OCI-LY1 (cell line): ENCODE measurements around the gene CORO1C.

Source experiments
- H2AFZ ChIP-seq: fragments of 200-600 bp; sonication (generic), shearing (Covaris generic); 2 replicates; pipeline ENCODE4 v1.6.0; 2014; ENCODE audit warnings: antibody characterized with exemption, mild to moderate bottlenecking, low read length
- H3F3A ChIP-seq: fragments of 200-600 bp; sonication (generic), shearing (Covaris generic); 2 replicates; pipeline ENCODE4 v1.6.0; 2014; ENCODE audit warnings: mild to moderate bottlenecking, antibody characterized with exemption, low read length, moderate library complexity; ENCODE audit not compliant: insufficient read depth
- H3K27ac ChIP-seq: fragments of 200-600 bp; sonication (generic); 2 replicates; pipeline ENCODE4 v1.5.1; 2014; ENCODE audit warnings: low read length, mixed run types, mild to moderate bottlenecking, low read depth; ENCODE audit not compliant: poor library complexity, severe bottlenecking
- H3K27me3 ChIP-seq: fragments of 200-600 bp; sonication (generic); 2 replicates; pipeline ENCODE4 v1.6.0; 2014; ENCODE audit warnings: antibody characterized with exemption, mild to moderate bottlenecking, low read length, moderate library complexity; ENCODE audit not compliant: insufficient read depth
- H3K36me3 ChIP-seq: fragments of 200-600 bp; sonication (generic); 2 replicates; pipeline ENCODE4 v1.6.1; 2014; ENCODE audit warnings: mild to moderate bottlenecking, antibody characterized with exemption, low read length, moderate library complexity, mixed read lengths; ENCODE audit not compliant: insufficient read depth
- H3K4me1 ChIP-seq: fragments of 200-600 bp; sonication (generic); 2 replicates; pipeline ENCODE4 v1.5.1; 2014; ENCODE audit warnings: mild to moderate bottlenecking, low read length, moderate library complexity; ENCODE audit not compliant: insufficient read depth, severe bottlenecking
- H3K4me2 ChIP-seq: fragments of 200-600 bp; sonication (generic), shearing (Covaris generic); 2 replicates; pipeline ENCODE4 v1.6.1; 2014; ENCODE audit warnings: low read length
- H3K4me3 ChIP-seq: fragments of 200-600 bp; sonication (generic); 2 replicates; pipeline ENCODE4 v1.5.1; 2014; ENCODE audit warnings: low read length, low read depth, mild to moderate bottlenecking, mixed read lengths; ENCODE audit not compliant: poor library complexity, severe bottlenecking
- H3K79me2 ChIP-seq: fragments of 200-600 bp; shearing (Covaris generic); 2 replicates; pipeline ENCODE4 v1.6.1; 2016; ENCODE audit warnings: mixed run types, low read length, mixed read lengths; ENCODE audit not compliant: insufficient read depth
- H3K9ac ChIP-seq: fragments of 200-600 bp; sonication (generic), shearing (Covaris generic); 2 replicates; pipeline ENCODE4 v1.6.1; 2014; ENCODE audit warnings: mild to moderate bottlenecking, low read length, mixed read lengths
- H3K9me2 ChIP-seq: fragments of 200-600 bp; sonication (generic), shearing (Covaris generic); 2 replicates; pipeline ENCODE4 v1.6.1; 2014; ENCODE audit warnings: low read depth, mild to moderate bottlenecking, low read length, mixed read lengths
- H3K9me3 ChIP-seq: fragments of 200-600 bp; shearing (Covaris generic); 2 replicates; pipeline ENCODE4 v1.6.1; 2014; ENCODE audit warnings: low read length, mixed read lengths
- H4K20me1 ChIP-seq: fragments of 200-600 bp; sonication (generic), shearing (Covaris generic); 2 replicates; pipeline ENCODE4 v1.6.0; 2016; ENCODE audit warnings: mild to moderate bottlenecking, low read length; ENCODE audit not compliant: insufficient read depth
- CTCF ChIP-seq: fragments of 200-600 bp; sonication (generic), shearing (Covaris generic); IDR thresholded peaks from 2 replicates; pipeline ENCODE4 v1.5.1; 2017; ENCODE audit warnings: mild to moderate bottlenecking, antibody characterized with exemption, low read length, moderate library complexity, mixed read lengths
- EZH2 ChIP-seq: fragments of 200-600 bp; sonication (generic), shearing (Covaris generic); IDR thresholded peaks from 2 replicates; pipeline ENCODE4 v1.8.0; 2017; ENCODE audit warnings: borderline replicate concordance, mixed run types, mild to moderate bottlenecking, antibody characterized with exemption, low read length, moderate library complexity, mixed read lengths

The CORO1C gene

GRCh38 chr12:108709697-108710096 is 21.6 kb downstream of the CORO1C start:
- no peaks in the 10 kb centered on the region for H3K9me2 ChIP-seq
- no peaks in the 10 kb centered on the region for H3K27me3 ChIP-seq
- H3F3A ChIP-seq: no peaks in the 10 kb centered on the region
- no peak overlapping the region for H2AFZ ChIP-seq
- H3K9me3 ChIP-seq: no peaks in the 10 kb centered on the region
- no peaks in the 10 kb centered on the region for H4K20me1 ChIP-seq
- H3K27ac ChIP-seq: no peak overlapping the region
- H3K36me3 ChIP-seq: no peaks in the 10 kb centered on the region
- no peaks in the 10 kb centered on the region for H3K79me2 ChIP-seq
- H3K9ac ChIP-seq: no peak overlapping the region
- TF ChIP-seq EZH2: no peak
- TF ChIP-seq CTCF: no peak
- no peak overlapping the region for H3K4me2 ChIP-seq
- no peak overlapping the region for H3K4me3 ChIP-seq
- H3K4me1 ChIP-seq: peaks cover 22% of the 10 kb centered on the region

- Histone ChIP-seq H3K9ac (no peak overlapping the region), H3F3A (no peaks in the 10 kb centered on the region), H3K4me1 (no peaks in the 10 kb centered on the region), H3K27ac (no peak overlapping the region), H3K79me2 (no peaks in the 10 kb centered on the region), H2AFZ (no peak overlapping the region), H3K4me3 (no peak overlapping the region), H3K9me2 (no peaks in the 10 kb centered on the region), H3K27me3 (no peaks in the 10 kb centered on the region), H3K36me3 (peaks cover 11% of the 10 kb centered on the region; the same call in 1 of the 2 replicates), H3K9me3 (no peaks in the 10 kb centered on the region), H3K4me2 (no peak overlapping the region), H4K20me1 (no peaks in the 10 kb centered on the region)
- TF ChIP-seq EZH2: no peak
Measured at GRCh38 chr12:108704527-108704926, 26.8 kb downstream of the CORO1C start.

- TF ChIP-seq CTCF: no peak
- no peak for TF ChIP-seq EZH2
- Histone ChIP-seq H2AFZ (no peak overlapping the region), H3K9ac (no peak overlapping the region), H3F3A (no peaks in the 10 kb centered on the region), H3K4me2 (no peak overlapping the region), H3K4me1 (no peaks in the 10 kb centered on the region), H3K36me3 (peaks cover 13% of the 10 kb centered on the region; the same call in 1 of the 2 replicates), H3K79me2 (no peaks in the 10 kb centered on the region), H4K20me1 (no peaks in the 10 kb centered on the region), H3K9me2 (no peaks in the 10 kb centered on the region), H3K27ac (no peak overlapping the region), H3K27me3 (no peaks in the 10 kb centered on the region), H3K9me3 (no peaks in the 10 kb centered on the region), H3K4me3 (no peak overlapping the region)
Measured at GRCh38 chr12:108702595-108703320, 28.6 kb downstream of the CORO1C start.
